SK-N-SH (cell line): ENCODE measurements around the gene SLC35G2.

Source experiments
- FOXJ3 ChIP-seq: sonication (generic); formaldehyde crosslinking; IDR thresholded peaks from 2 replicates; pipeline ENCODE4 v1.5.1; 2020; ENCODE audit warnings: mild to moderate bottlenecking, missing genetic modification reagents
- GABPA ChIP-seq: IDR thresholded peaks from 2 replicates; pipeline ENCODE4 v1.4.0; 2012; ENCODE audit warnings: low read depth, mild to moderate bottlenecking
- POLR2AphosphoS5 ChIP-seq: IDR thresholded peaks from 2 replicates; pipeline ENCODE4 v1.6.1; 2012; ENCODE audit warnings: low read depth, low read length
- RAD21 ChIP-seq: IDR thresholded peaks from 2 replicates; pipeline ENCODE4 v1.6.1; 2012; ENCODE audit warnings: mild to moderate bottlenecking, low read length
- RFX5 ChIP-seq: IDR thresholded peaks from 2 replicates; pipeline ENCODE4 v1.6.1; 2012; ENCODE audit warnings: mild to moderate bottlenecking, improper control_type of control experiment, low read length
- SMC3 ChIP-seq: IDR thresholded peaks from 2 replicates; pipeline ENCODE4 v1.6.1; 2012; ENCODE audit warnings: low read depth, low read length, improper control_type of control experiment
- YY1 ChIP-seq: IDR thresholded peaks from 2 replicates; pipeline ENCODE4 v1.4.0; 2012; ENCODE audit warnings: low read depth, mild to moderate bottlenecking
- TF ChIP-seq, protein P1 (sequence below): fragments of 200-600 bp; sonication (generic); IDR thresholded peaks from 2 replicates; pipeline ENCODE4 v1.6.1; 2017; ENCODE audit warnings: antibody characterized with exemption, mild to moderate bottlenecking, moderate library complexity

DNA sequence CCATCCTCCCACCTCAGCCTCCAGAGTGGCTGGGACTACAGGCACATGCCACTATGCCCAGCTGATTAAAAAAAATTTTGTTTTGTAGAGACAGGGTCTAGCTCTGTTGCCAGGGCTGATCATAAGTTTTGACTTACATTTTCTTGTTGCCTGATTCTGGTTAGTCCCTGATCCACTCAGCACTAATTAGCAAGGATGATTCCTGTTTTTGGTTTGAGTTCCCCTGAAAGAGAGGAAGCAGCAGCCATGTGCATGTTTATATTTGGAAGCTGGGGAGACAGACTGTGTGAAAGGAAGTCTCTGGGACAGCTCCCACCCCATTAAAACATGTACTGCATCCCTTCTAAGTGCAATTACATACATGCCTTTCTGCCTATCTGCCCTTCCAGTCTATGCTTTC lies 39.5 kb downstream of the SLC35G2 start:
- TF ChIP-seq FOXJ3 (no peak), RAD21 (no peak), SMC3 (no peak), GABPA (no peak), RFX5 (no peak), POLR2AphosphoS5 (no peak), YY1 (no peak)
- TF ChIP-seq, protein P1, sequence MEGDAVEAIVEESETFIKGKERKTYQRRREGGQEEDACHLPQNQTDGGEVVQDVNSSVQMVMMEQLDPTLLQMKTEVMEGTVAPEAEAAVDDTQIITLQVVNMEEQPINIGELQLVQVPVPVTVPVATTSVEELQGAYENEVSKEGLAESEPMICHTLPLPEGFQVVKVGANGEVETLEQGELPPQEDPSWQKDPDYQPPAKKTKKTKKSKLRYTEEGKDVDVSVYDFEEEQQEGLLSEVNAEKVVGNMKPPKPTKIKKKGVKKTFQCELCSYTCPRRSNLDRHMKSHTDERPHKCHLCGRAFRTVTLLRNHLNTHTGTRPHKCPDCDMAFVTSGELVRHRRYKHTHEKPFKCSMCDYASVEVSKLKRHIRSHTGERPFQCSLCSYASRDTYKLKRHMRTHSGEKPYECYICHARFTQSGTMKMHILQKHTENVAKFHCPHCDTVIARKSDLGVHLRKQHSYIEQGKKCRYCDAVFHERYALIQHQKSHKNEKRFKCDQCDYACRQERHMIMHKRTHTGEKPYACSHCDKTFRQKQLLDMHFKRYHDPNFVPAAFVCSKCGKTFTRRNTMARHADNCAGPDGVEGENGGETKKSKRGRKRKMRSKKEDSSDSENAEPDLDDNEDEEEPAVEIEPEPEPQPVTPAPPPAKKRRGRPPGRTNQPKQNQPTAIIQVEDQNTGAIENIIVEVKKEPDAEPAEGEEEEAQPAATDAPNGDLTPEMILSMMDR: no peak
